Measurements from ENCODE around the gene TMEM54. TPM values are rescaled to one million over a fixed set of nuclear protein-coding genes. Genes with fewer than 3 reads are reported as not detected.

Gene TMEM54
- total and polyA plus RNA-seq, 9 of the 15 experiments (the other 6 are each of a cell fraction or from before 2014, with no cell fraction given), result 1.00 to 16.2 (median 8.2) TPM

- no peak for TF ChIP-seq MBD1 (CRISPR knock-in tag; IDR thresholded peaks at IDR 0.05)
- no peak for TF ChIP-seq ZNF707 (CRISPR knock-in tag; conservative IDR thresholded peaks at IDR 0.05)
- TF ChIP-seq CSDE1 (IDR thresholded peaks at IDR 0.05), result no peak
- peak; percentile 78 for TF ChIP-seq PBX2 (CRISPR knock-in tag; IDR thresholded peaks at IDR 0.05; ENCODE audit: low read depth)
- TF ChIP-seq PBX2 (tag; conservative IDR thresholded peaks at IDR 0.05; ENCODE audit: low read depth), result no peak
- TF ChIP-seq SRF (CRISPR knock-in tag; IDR thresholded peaks at IDR 0.05), result peak in 1 of 2 experiments; percentile 95; a peak in 2 of 4 replicates
- no peak for TF ChIP-seq ETS2 (tag; IDR thresholded peaks at IDR 0.05; ENCODE audit: borderline replicate concordance, poor library complexity, severe bottlenecking)
- TF ChIP-seq DDX20 (tag; IDR thresholded peaks at IDR 0.05; ENCODE audit: low read depth), result no peak
- TF ChIP-seq MYNN (IDR thresholded peaks at IDR 0.05), result peak; percentile 57; the same call in 1 of the 2 replicates
- TF ChIP-seq MYNN (CRISPR knock-in tag; IDR thresholded peaks at IDR 0.05), result peak; percentile 92
- TF ChIP-seq ELF4 (CRISPR knock-in tag; IDR thresholded peaks at IDR 0.05), result no peak
- TF ChIP-seq ZNF766 (CRISPR knock-in tag; conservative IDR thresholded peaks at IDR 0.05), result peak; percentile 98
- no peak for TF ChIP-seq SP2 (IDR thresholded peaks at IDR 0.05; ENCODE audit: extremely low read depth, low read depth, low read length, poor library complexity, severe bottlenecking)
- no peak for TF ChIP-seq SNRNP70 (optimal IDR thresholded peaks at IDR 0.05; ENCODE audit: low read depth, low read length)
- TF ChIP-seq KDM5B (IDR thresholded peaks at IDR 0.05; ENCODE audit: insufficient replicate concordance, low read depth, low read length), result no peak
- peak; percentile 98 for TF ChIP-seq NCOA1 (IDR thresholded peaks at IDR 0.05; ENCODE audit: low read depth)
- TF ChIP-seq JUNB (CRISPR knock-in tag; conservative IDR thresholded peaks at IDR 0.05), result no peak
- no peak for TF ChIP-seq SMAD1 (IDR thresholded peaks at IDR 0.05; ENCODE audit: low read depth, low read length, partially characterized antibody)
- no peak for TF ChIP-seq BRF1 (IDR thresholded peaks at IDR 0.05; ENCODE audit: borderline replicate concordance, extremely low read depth, insufficient read length)
- peak; percentile 94 for TF ChIP-seq ZNF12 (CRISPR knock-in tag; IDR thresholded peaks at IDR 0.05)
- no peak for TF ChIP-seq CREB3L1 (IDR thresholded peaks at IDR 0.05; ENCODE audit: borderline replicate concordance, low read depth)
- TF ChIP-seq TEAD1 (CRISPR knock-in tag; IDR thresholded peaks at IDR 0.05), result peak; percentile 87 to 98
- no peak for TF ChIP-seq BMI1 (IDR thresholded peaks at IDR 0.05; ENCODE audit: low read length)
These were observed 15.0 kb downstream of the TMEM54 start, which contains the start of gene HPCA (continued) for GRCh38 chr1:32886004-32886827.

Data from K562 (cell line).